ENCODE results near the gene PCNX4.

GRCh38 chr14:60196291-60196690 is 104.6 kb downstream of the PCNX4 start:
- no peak for TF ChIP-seq REST (IDR thresholded peaks at IDR 0.05; ENCODE audit: insufficient read depth in 1 of 2, low read depth in 2 of 2, low read length in 2 of 2)
- no peak for TF ChIP-seq TAF1 (IDR thresholded peaks at IDR 0.05; ENCODE audit: borderline replicate concordance, insufficient read depth, low read length)
- no peak for TF ChIP-seq POLR2AphosphoS5 (IDR thresholded peaks at IDR 0.05; ENCODE audit: low read depth, low read length)
- no peak for TF ChIP-seq FOXP2 (optimal IDR thresholded peaks at IDR 0.05; ENCODE audit: borderline replicate concordance, extremely low read depth, extremely low read length, insufficient read depth)

All from PFSK-1 (cell line).